SU-DHL-6 (cell line): ENCODE data around the gene LPIN1.

Experiments used
- H2AFZ ChIP-seq: fragments of 200-600 bp; sonication (generic); 2 replicates; pipeline ENCODE4 v1.6.1; 2014; ENCODE audit warnings: low read depth, mild to moderate bottlenecking, moderate library complexity, mixed read lengths, antibody characterized with exemption, low read length; ENCODE audit not compliant: severe bottlenecking
- H3F3A ChIP-seq: fragments of 200-600 bp; shearing (Covaris generic); 2 replicates; pipeline ENCODE4 v1.6.0; 2016; ENCODE audit warnings: antibody characterized with exemption, mild to moderate bottlenecking; ENCODE audit not compliant: insufficient read depth
- H3K27ac ChIP-seq: fragments of 200-600 bp; sonication (generic); 2 replicates; pipeline ENCODE4 v1.5.1; 2016; ENCODE audit warnings: low read depth, mild to moderate bottlenecking, low read length, moderate library complexity, mixed read lengths
- H3K27me3 ChIP-seq: fragments of 200-600 bp; sonication (generic), shearing (Covaris generic); 2 replicates; pipeline ENCODE4 v1.6.0; 2014; ENCODE audit warnings: mild to moderate bottlenecking, low read length
- H3K36me3 ChIP-seq: fragments of 200-600 bp; sonication (generic); 2 replicates; pipeline ENCODE4 v1.6.1; 2014; ENCODE audit warnings: mild to moderate bottlenecking, low read length, mixed read lengths
- H3K4me2 ChIP-seq: fragments of 300-600, 200-600 bp; shearing (Covaris generic), sonication (generic); 2 replicates; pipeline ENCODE4 v1.6.0; 2014; ENCODE audit warnings: low read length, low read depth, mild to moderate bottlenecking; ENCODE audit not compliant: poor library complexity, severe bottlenecking
- H3K4me3 ChIP-seq: fragments of 200-600 bp; sonication (generic); 2 replicates; pipeline ENCODE4 v1.5.1; 2014; ENCODE audit warnings: antibody characterized with exemption, low read length, mild to moderate bottlenecking, mixed read lengths; ENCODE audit not compliant: insufficient read depth, poor library complexity, severe bottlenecking
- H3K79me2 ChIP-seq: fragments of 200-600 bp; sonication (generic); 2 replicates; pipeline ENCODE4 v1.6.1; 2014; ENCODE audit warnings: mild to moderate bottlenecking, low read length, moderate library complexity; ENCODE audit not compliant: insufficient read depth
- H3K9ac ChIP-seq: fragments of 200-600 bp; sonication (generic); 2 replicates; pipeline ENCODE4 v1.7.0; 2014; ENCODE audit warnings: mild to moderate bottlenecking, low read length
- H3K9me2 ChIP-seq: fragments of 200-600 bp; sonication (generic); replicated peaks from 2 replicates; pipeline ENCODE4 v1.6.1; 2014; ENCODE audit warnings: low read length; ENCODE audit not compliant: insufficient read depth
- H3K9me3 ChIP-seq: fragments of 200-600 bp; sonication (generic); 2 replicates; pipeline ENCODE4 v1.6.1; 2014; ENCODE audit warnings: low read length, mixed read lengths; ENCODE audit not compliant: insufficient read depth
- H4K20me1 ChIP-seq: fragments of 200-600 bp; sonication (generic); 2 replicates; pipeline ENCODE4 v1.6.1; 2014; ENCODE audit warnings: low read depth, mild to moderate bottlenecking, antibody characterized with exemption, low read length, moderate library complexity, mixed read lengths
- EZH2phosphoT487 ChIP-seq: fragments of 200-600 bp; sonication (generic), shearing (Covaris generic); conservative IDR thresholded peaks from 2 replicates; pipeline ENCODE4 v1.6.1; 2018; ENCODE audit warnings: mild to moderate bottlenecking, antibody characterized with exemption, low read length, moderate library complexity, mixed read lengths
- TF ChIP-seq, protein P1 (sequence below): fragments of 200-600 bp; sonication (generic); IDR thresholded peaks from one replicate; pipeline ENCODE4 v1.5.1; 2017; ENCODE audit warnings: antibody characterized with exemption, mild to moderate bottlenecking, low read length, moderate library complexity; ENCODE audit not compliant: insufficient read depth, poor library complexity, severe bottlenecking

LPIN1 gene

DNA sequence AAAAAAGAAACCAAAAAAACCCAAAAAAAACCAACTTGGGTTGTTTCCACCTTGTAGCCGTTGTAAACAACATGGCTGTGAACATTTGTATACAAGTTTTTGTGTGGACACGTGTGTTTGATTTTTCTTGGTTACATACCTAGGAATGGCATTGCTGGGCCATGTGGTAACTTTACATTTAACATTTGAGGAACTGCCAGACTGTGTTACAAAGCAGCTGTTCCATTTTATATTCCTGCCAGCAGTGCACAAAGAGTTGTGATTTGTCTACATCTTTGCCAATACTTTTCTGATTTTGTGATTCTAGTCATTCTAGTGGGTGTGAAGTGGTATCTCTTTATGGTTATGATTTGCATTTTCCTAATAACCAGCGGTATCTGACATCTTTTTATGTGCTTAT, 22.5 kb downstream of the LPIN1 start:
- Histone ChIP-seq H3F3A (peaks cover 5% of the 10 kb centered on the region; the same call in 1 of the 2 replicates), H2AFZ (no peak overlapping the region), H3K9ac (no peak overlapping the region), H3K27me3 (no peaks in the 10 kb centered on the region), H3K36me3 (peaks cover 61% of the 10 kb centered on the region), H3K4me2 (no peak overlapping the region), H3K27ac (no peak overlapping the region), H3K4me3 (no peak overlapping the region), H4K20me1 (peaks cover 11% of the 10 kb centered on the region; the same call in 1 of the 2 replicates), H3K79me2 (peaks cover 42% of the 10 kb centered on the region), H3K9me3 (no peaks in the 10 kb centered on the region), H3K9me2 (no peaks in the 10 kb centered on the region)
- no peak for TF ChIP-seq EZH2phosphoT487
- TF ChIP-seq, protein P1, sequence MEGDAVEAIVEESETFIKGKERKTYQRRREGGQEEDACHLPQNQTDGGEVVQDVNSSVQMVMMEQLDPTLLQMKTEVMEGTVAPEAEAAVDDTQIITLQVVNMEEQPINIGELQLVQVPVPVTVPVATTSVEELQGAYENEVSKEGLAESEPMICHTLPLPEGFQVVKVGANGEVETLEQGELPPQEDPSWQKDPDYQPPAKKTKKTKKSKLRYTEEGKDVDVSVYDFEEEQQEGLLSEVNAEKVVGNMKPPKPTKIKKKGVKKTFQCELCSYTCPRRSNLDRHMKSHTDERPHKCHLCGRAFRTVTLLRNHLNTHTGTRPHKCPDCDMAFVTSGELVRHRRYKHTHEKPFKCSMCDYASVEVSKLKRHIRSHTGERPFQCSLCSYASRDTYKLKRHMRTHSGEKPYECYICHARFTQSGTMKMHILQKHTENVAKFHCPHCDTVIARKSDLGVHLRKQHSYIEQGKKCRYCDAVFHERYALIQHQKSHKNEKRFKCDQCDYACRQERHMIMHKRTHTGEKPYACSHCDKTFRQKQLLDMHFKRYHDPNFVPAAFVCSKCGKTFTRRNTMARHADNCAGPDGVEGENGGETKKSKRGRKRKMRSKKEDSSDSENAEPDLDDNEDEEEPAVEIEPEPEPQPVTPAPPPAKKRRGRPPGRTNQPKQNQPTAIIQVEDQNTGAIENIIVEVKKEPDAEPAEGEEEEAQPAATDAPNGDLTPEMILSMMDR: no peak

DNA sequence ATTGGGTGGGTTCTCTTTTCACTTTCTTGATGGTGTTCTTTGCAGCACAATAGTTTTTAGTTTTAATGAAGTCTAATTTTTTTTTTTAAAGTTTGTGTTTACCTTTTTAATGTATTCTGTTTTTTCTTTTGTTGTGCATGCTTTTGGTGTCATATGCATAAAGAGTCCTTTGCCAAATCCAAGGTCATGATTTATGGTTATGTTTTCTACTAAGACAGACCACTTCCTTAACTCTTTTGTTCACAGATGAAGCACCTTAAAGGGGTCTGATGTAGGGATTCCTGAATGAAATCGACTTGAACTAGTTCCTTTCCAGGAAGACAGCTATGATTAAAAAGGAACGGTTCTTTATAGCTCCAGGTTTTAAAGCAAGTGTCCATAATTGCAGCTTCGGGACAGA, 23.1 kb downstream of the LPIN1 start:
- Histone ChIP-seq H3K9me3 (no peaks in the 10 kb centered on the region), H3K9me2 (no peaks in the 10 kb centered on the region), H4K20me1 (peaks cover 9% of the 10 kb centered on the region; the same call in 1 of the 2 replicates), H3F3A (peaks cover 9% of the 10 kb centered on the region; the same call in 1 of the 2 replicates), H3K4me3 (no peak overlapping the region), H3K4me2 (no peak overlapping the region), H2AFZ (no peak overlapping the region), H3K79me2 (peaks cover 36% of the 10 kb centered on the region), H3K9ac (no peak overlapping the region), H3K27me3 (no peaks in the 10 kb centered on the region), H3K36me3 (peaks cover 67% of the 10 kb centered on the region), H3K27ac (no peak overlapping the region)
- TF ChIP-seq, protein P1: no peak
- no peak for TF ChIP-seq EZH2phosphoT487

- Histone ChIP-seq H3K9me3 (no peaks in the 10 kb centered on the region), H3F3A (peaks cover 18% of the 10 kb centered on the region), H3K36me3 (peaks cover 75% of the 10 kb centered on the region), H4K20me1 (no peaks in the 10 kb centered on the region), H3K27ac (no peak overlapping the region), H3K9me2 (no peaks in the 10 kb centered on the region), H3K4me2 (no peak overlapping the region), H3K79me2 (peaks cover 25% of the 10 kb centered on the region), H3K4me3 (no peak overlapping the region), H3K9ac (no peak overlapping the region), H2AFZ (no peak overlapping the region), H3K27me3 (no peaks in the 10 kb centered on the region)
- TF ChIP-seq EZH2phosphoT487: no peak
- TF ChIP-seq, protein P1: no peak
Measured at GRCh38 chr2:11770531-11771188, 24.2 kb downstream of the LPIN1 start.
